ENCODE data around the gene CACNA2D3.

The CACNA2D3 gene

GRCh38 chr3:54844211-54844610 is 721.9 kb downstream of the CACNA2D3 start:
- Histone ChIP-seq H3K4ac (ENCODE audit: low read length) (no peak overlapping the region), H3K36me3 (replicated peaks in 1 of 2; ENCODE audit: control insufficient read depth in 2 of 2, insufficient read depth in 2 of 2, low read length in 2 of 2) (no peaks in the 10 kb centered on the region), H2BK12ac (ENCODE audit: low read length) (no peak overlapping the region), H2BK5ac (ENCODE audit: low read length) (no peak overlapping the region), H3K18ac (ENCODE audit: low read length) (no peak overlapping the region), H2AK5ac (ENCODE audit: low read depth, low read length) (no peak overlapping the region), H3K27me3 (ENCODE audit: control insufficient read depth in 3 of 3, insufficient read depth in 3 of 3, low read depth in 1 of 3, low read length in 3 of 3) (peaks cover 0 to 3% (median 0%) of the 10 kb centered on the region in 3 experiments), H3K79me1 (ENCODE audit: low read depth, low read length) (no peaks in the 10 kb centered on the region), H4K8ac (ENCODE audit: low read depth, low read length) (no peak overlapping the region), H2BK120ac (ENCODE audit: low read depth, low read length) (no peak overlapping the region), H3K4me2 (ENCODE audit: insufficient read depth, low read length, poor library complexity, severe bottlenecking) (no peak overlapping the region), H3K9ac (ENCODE audit: low read depth, low read length, poor library complexity) (no peak overlapping the region), H3K4me3 (ENCODE audit: low read length in 2 of 2) (no peak overlapping the region), H3K9me3 (replicated peaks in 1 of 2; ENCODE audit: control insufficient read depth in 2 of 2, insufficient read depth in 1 of 2, low read depth in 1 of 2, low read length in 2 of 2) (no peaks in the 10 kb centered on the region), H3K14ac (ENCODE audit: low read length) (no peak overlapping the region), H3K4me1 (ENCODE audit: control insufficient read depth in 2 of 2, insufficient read depth in 1 of 2, low read depth in 1 of 2, low read length in 2 of 2) (peaks cover 1 to 3% of the 10 kb centered on the region in 2 donors), H2BK15ac (ENCODE audit: low read length) (no peak overlapping the region), H3K27ac (replicated peaks; ENCODE audit: low read length) (no peak overlapping the region), H2AFZ (ENCODE audit: low read length) (no peak overlapping the region), H3K23ac (ENCODE audit: low read depth, low read length, poor library complexity) (no peak overlapping the region), H4K91ac (ENCODE audit: low read depth, low read length, poor library complexity) (no peak overlapping the region)
- DNase-seq (ENCODE audit: low spot score) = no peak
- no CpG with 5 or more reads among the region's 5 CpGs for WGBS, 2 donors (ENCODE audit: extremely low coverage in 2 of 2, insufficient read length in 2 of 2, insufficient replicate concordance in 1 of 2)

DNA sequence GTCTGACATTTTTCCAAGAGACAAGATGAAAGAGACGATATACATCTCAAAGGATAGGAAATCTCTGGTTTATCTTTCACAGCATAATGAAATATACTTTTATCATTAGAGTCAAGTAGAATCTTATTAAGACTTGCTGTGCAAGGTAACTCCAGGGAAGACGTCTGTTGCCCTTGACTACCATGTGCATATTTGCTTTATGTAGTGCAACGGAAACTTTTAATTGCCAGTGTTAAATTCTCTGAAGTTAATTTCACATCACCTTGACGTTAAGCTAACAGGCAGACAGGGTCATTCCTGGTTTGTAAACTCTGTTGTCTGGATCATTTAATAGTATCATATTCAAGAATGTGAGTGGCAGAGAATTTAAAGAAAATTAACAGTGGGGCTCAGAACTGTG is 722.7 kb downstream of the CACNA2D3 start:
- no peak overlapping the region for H2BK5ac ChIP-seq (ENCODE audit: low read length)
- H3K4me2 ChIP-seq (ENCODE audit: insufficient read depth, low read length, poor library complexity, severe bottlenecking) = no peak overlapping the region
- H2BK12ac ChIP-seq (ENCODE audit: low read length) = no peak overlapping the region
- H3K27me3 ChIP-seq (ENCODE audit: control insufficient read depth in 3 of 3, insufficient read depth in 3 of 3, low read depth in 1 of 3, low read length in 3 of 3) = peaks cover 0 to 6% (median 0%) of the 10 kb centered on the region in 3 experiments
- no peak overlapping the region for H3K14ac ChIP-seq (ENCODE audit: low read length)
- H3K18ac ChIP-seq (ENCODE audit: low read length) = no peak overlapping the region
- no peaks in the 10 kb centered on the region for H3K79me1 ChIP-seq (ENCODE audit: low read depth, low read length)
- H3K4me3 ChIP-seq (ENCODE audit: low read length in 2 of 2) = no peak overlapping the region
- H2AFZ ChIP-seq (ENCODE audit: low read length) = no peak overlapping the region
- no peak for DNase-seq (ENCODE audit: low spot score)
- H3K4ac ChIP-seq (ENCODE audit: low read length) = no peak overlapping the region
- no peak overlapping the region for H3K23ac ChIP-seq (ENCODE audit: low read depth, low read length, poor library complexity)
- H2AK5ac ChIP-seq (ENCODE audit: low read depth, low read length) = no peak overlapping the region
- H4K8ac ChIP-seq (ENCODE audit: low read depth, low read length) = no peak overlapping the region
- no peaks in the 10 kb centered on the region for H3K9me3 ChIP-seq (replicated peaks in 1 of 2; ENCODE audit: control insufficient read depth in 2 of 2, insufficient read depth in 1 of 2, low read depth in 1 of 2, low read length in 2 of 2)
- WGBS, 2 donors (ENCODE audit: extremely low coverage in 2 of 2, insufficient read length in 2 of 2, insufficient replicate concordance in 1 of 2) = no CpG with 5 or more reads among the region's 4 CpGs
- no peak overlapping the region for H2BK15ac ChIP-seq (ENCODE audit: low read length)
- no peak overlapping the region for H3K9ac ChIP-seq (ENCODE audit: low read depth, low read length, poor library complexity)
- no peaks in the 10 kb centered on the region for H3K36me3 ChIP-seq (replicated peaks in 1 of 2; ENCODE audit: control insufficient read depth in 2 of 2, insufficient read depth in 2 of 2, low read length in 2 of 2)
- no peak overlapping the region for H2BK120ac ChIP-seq (ENCODE audit: low read depth, low read length)
- no peak overlapping the region for H3K27ac ChIP-seq (replicated peaks; ENCODE audit: low read length)
- H4K91ac ChIP-seq (ENCODE audit: low read depth, low read length, poor library complexity) = no peak overlapping the region
- peaks cover 3% of the 10 kb centered on the region in 2 donors for H3K4me1 ChIP-seq (ENCODE audit: control insufficient read depth in 2 of 2, insufficient read depth in 1 of 2, low read depth in 1 of 2, low read length in 2 of 2)

DNA sequence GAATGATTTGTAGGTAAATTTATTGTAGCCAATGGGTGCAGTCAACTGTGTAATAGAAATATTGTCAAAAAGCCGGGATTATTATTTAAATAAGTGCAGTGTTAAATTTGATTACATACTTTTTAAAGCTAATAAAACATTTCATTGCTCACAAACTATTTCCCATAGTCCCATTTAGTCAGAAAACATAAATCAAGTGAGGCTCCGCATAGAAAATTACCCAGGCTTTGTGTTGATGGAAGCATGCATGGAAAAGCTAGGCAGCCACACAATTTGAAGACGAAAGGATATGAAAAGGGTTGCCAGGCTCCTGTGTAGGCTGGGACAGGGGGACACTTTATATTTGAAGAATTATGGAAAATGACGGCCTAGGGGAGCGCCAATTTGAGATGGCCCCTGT is 723.2 kb downstream of the CACNA2D3 start:
- Histone ChIP-seq H2BK120ac (ENCODE audit: low read depth, low read length) (no peak overlapping the region), H2AFZ (ENCODE audit: low read length) (no peak overlapping the region), H3K36me3 (replicated peaks in 1 of 2; ENCODE audit: control insufficient read depth in 2 of 2, insufficient read depth in 2 of 2, low read length in 2 of 2) (no peaks in the 10 kb centered on the region), H2BK15ac (ENCODE audit: low read length) (no peak overlapping the region), H3K14ac (ENCODE audit: low read length) (no peak overlapping the region), H4K8ac (ENCODE audit: low read depth, low read length) (no peak overlapping the region), H3K9ac (ENCODE audit: low read depth, low read length, poor library complexity) (no peak overlapping the region), H4K91ac (ENCODE audit: low read depth, low read length, poor library complexity) (no peak overlapping the region), H3K79me1 (ENCODE audit: low read depth, low read length) (no peaks in the 10 kb centered on the region), H2BK12ac (ENCODE audit: low read length) (no peak overlapping the region), H3K4ac (ENCODE audit: low read length) (no peak overlapping the region), H3K4me2 (ENCODE audit: insufficient read depth, low read length, poor library complexity, severe bottlenecking) (no peak overlapping the region), H2AK5ac (ENCODE audit: low read depth, low read length) (no peak overlapping the region), H3K27me3 (ENCODE audit: control insufficient read depth in 3 of 3, insufficient read depth in 3 of 3, low read depth in 1 of 3, low read length in 3 of 3) (peaks cover 0 to 9% (median 0%) of the 10 kb centered on the region in 3 experiments), H3K4me1 (ENCODE audit: control insufficient read depth in 2 of 2, insufficient read depth in 1 of 2, low read depth in 1 of 2, low read length in 2 of 2) (peaks cover 3 to 4% of the 10 kb centered on the region in 2 donors), H3K27ac (replicated peaks; ENCODE audit: low read length) (no peak overlapping the region), H3K18ac (ENCODE audit: low read length) (no peak overlapping the region), H2BK5ac (ENCODE audit: low read length) (no peak overlapping the region), H3K4me3 (ENCODE audit: low read length in 2 of 2) (no peak overlapping the region), H3K23ac (ENCODE audit: low read depth, low read length, poor library complexity) (no peak overlapping the region), H3K9me3 (replicated peaks in 1 of 2; ENCODE audit: control insufficient read depth in 2 of 2, insufficient read depth in 1 of 2, low read depth in 1 of 2, low read length in 2 of 2) (no peaks in the 10 kb centered on the region)
- no peak for DNase-seq (ENCODE audit: low spot score)
- WGBS, 2 donors (ENCODE audit: extremely low coverage in 2 of 2, insufficient read length in 2 of 2, insufficient replicate concordance in 1 of 2) = no CpG with 5 or more reads among the region's 5 CpGs

DNA sequence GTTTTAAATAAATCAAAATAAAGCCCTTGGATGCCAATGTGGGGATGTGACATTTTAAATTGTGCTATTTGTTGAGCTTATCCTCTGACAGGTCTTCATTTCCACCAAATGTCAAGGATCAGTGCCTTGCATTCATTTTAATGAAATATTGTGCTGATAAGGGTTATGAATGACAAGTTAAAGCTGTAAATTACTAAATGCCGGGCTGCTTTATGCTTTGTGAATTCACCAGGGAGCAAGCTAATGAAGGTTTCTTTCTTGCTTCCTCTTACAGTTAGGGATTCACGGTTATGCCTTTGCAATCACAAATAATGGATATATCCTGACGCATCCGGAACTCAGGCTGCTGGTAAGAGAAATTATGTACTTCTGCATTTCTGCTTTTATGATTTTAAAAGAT is 723.8 kb downstream of the CACNA2D3 start:
- Histone ChIP-seq H3K23ac (ENCODE audit: low read depth, low read length, poor library complexity) (no peak overlapping the region), H3K27me3 (ENCODE audit: control insufficient read depth in 3 of 3, insufficient read depth in 3 of 3, low read depth in 1 of 3, low read length in 3 of 3) (peaks cover 0 to 9% (median 0%) of the 10 kb centered on the region in 3 experiments), H3K27ac (replicated peaks; ENCODE audit: low read length) (no peak overlapping the region), H3K9ac (ENCODE audit: low read depth, low read length, poor library complexity) (no peak overlapping the region), H3K4me3 (ENCODE audit: low read length in 2 of 2) (no peak overlapping the region), H3K18ac (ENCODE audit: low read length) (no peak overlapping the region), H3K14ac (ENCODE audit: low read length) (no peak overlapping the region), H2AK5ac (ENCODE audit: low read depth, low read length) (no peak overlapping the region), H3K36me3 (replicated peaks in 1 of 2; ENCODE audit: control insufficient read depth in 2 of 2, insufficient read depth in 2 of 2, low read length in 2 of 2) (no peaks in the 10 kb centered on the region), H2BK15ac (ENCODE audit: low read length) (no peak overlapping the region), H3K79me1 (ENCODE audit: low read depth, low read length) (no peaks in the 10 kb centered on the region), H4K91ac (ENCODE audit: low read depth, low read length, poor library complexity) (no peak overlapping the region), H3K4me2 (ENCODE audit: insufficient read depth, low read length, poor library complexity, severe bottlenecking) (no peak overlapping the region), H4K8ac (ENCODE audit: low read depth, low read length) (no peak overlapping the region), H2BK5ac (ENCODE audit: low read length) (no peak overlapping the region), H2BK12ac (ENCODE audit: low read length) (no peak overlapping the region), H2BK120ac (ENCODE audit: low read depth, low read length) (no peak overlapping the region), H3K4me1 (ENCODE audit: control insufficient read depth in 2 of 2, insufficient read depth in 1 of 2, low read depth in 1 of 2, low read length in 2 of 2) (peaks cover 3 to 4% of the 10 kb centered on the region in 2 donors), H3K4ac (ENCODE audit: low read length) (no peak overlapping the region), H2AFZ (ENCODE audit: low read length) (no peak overlapping the region), H3K9me3 (replicated peaks in 1 of 2; ENCODE audit: control insufficient read depth in 2 of 2, insufficient read depth in 1 of 2, low read depth in 1 of 2, low read length in 2 of 2) (no peaks in the 10 kb centered on the region)
- WGBS, 2 donors (ENCODE audit: extremely low coverage in 2 of 2, insufficient read length in 2 of 2, insufficient replicate concordance in 1 of 2) = no CpG with 5 or more reads among the region's 4 CpGs
- no peak for DNase-seq (ENCODE audit: low spot score)

Measured in neuronal stem cell (in vitro differentiated cells).